Endodermal cell (in vitro differentiated cells): Measurements from ENCODE around the gene ARPP19. TPM values are rescaled to one million over a fixed set of nuclear protein-coding genes. Genes with fewer than 3 reads are reported as not detected.

Experiments used
- DNase-seq: peaks from one replicate; pipeline ENCODE4 v3.0.0-alpha.2; 2017
- H3K27ac ChIP-seq: 2 replicates; pipeline ENCODE4 v1.5.1; 2013; ENCODE audit warnings: mild to moderate bottlenecking, low read depth, low read length, moderate library complexity
- H3K27me3 ChIP-seq: 2 replicates; pipeline ENCODE4 v1.6.1; 2013; ENCODE audit warnings: mild to moderate bottlenecking, low read length, moderate library complexity; ENCODE audit not compliant: insufficient read depth, control insufficient read depth, poor library complexity, severe bottlenecking
- H3K36me3 ChIP-seq: 2 replicates; pipeline ENCODE4 v1.7.0; 2013; ENCODE audit warnings: mild to moderate bottlenecking, low read length, moderate library complexity; ENCODE audit not compliant: control insufficient read depth, insufficient read depth
- H3K4me1 ChIP-seq: one replicate; pipeline ENCODE4 v1.7.0; 2013; ENCODE audit warnings: low read length; ENCODE audit not compliant: control insufficient read depth, insufficient read depth
- H3K4me3 ChIP-seq: 2 replicates; pipeline ENCODE4 v1.5.1; 2013; ENCODE audit warnings: mild to moderate bottlenecking, low read length, moderate library complexity
- H3K9ac ChIP-seq: 2 replicates; pipeline ENCODE4 v1.6.1; 2013; ENCODE audit warnings: mild to moderate bottlenecking, low read length, moderate library complexity; ENCODE audit not compliant: poor library complexity, severe bottlenecking; ENCODE audit errors: extremely low read depth
- H3K9me3 ChIP-seq: 2 replicates; pipeline ENCODE4 v1.6.1; 2013; ENCODE audit warnings: mild to moderate bottlenecking, low read length, moderate library complexity; ENCODE audit not compliant: control insufficient read depth
- H3K27ac Mint-ChIP-seq: 2 replicates; pipeline ENCODE4 v1.8.0; 2020; ENCODE audit warnings: mixed read lengths
- H3K27me3 Mint-ChIP-seq: 2 replicates; pipeline ENCODE4 v1.8.0; 2021; ENCODE audit warnings: mild to moderate bottlenecking, mixed read lengths; ENCODE audit not compliant: insufficient read depth
- H3K36me3 Mint-ChIP-seq: 2 replicates; pipeline ENCODE4 v1.8.0; 2020; ENCODE audit warnings: low read depth, mixed read lengths
- H3K4me1 Mint-ChIP-seq: 2 replicates; pipeline ENCODE4 v1.8.0; 2020; ENCODE audit warnings: mixed read lengths
- H3K4me3 Mint-ChIP-seq: 2 replicates; pipeline ENCODE4 v1.8.0; 2020; ENCODE audit warnings: mild to moderate bottlenecking, moderate library complexity, mixed read lengths
- H3K9me3 Mint-ChIP-seq: 2 replicates; pipeline ENCODE4 v1.8.0; 2020; ENCODE audit warnings: mild to moderate bottlenecking, mixed read lengths
- CTCF ChIP-seq: fragments of 200-600 bp; sonication (generic); conservative IDR thresholded peaks from 2 replicates; pipeline ENCODE4 v1.5.0; 2021; ENCODE audit warnings: antibody characterized with exemption, mild to moderate bottlenecking
- WGBS, 2 experiments: methylation state at CpG; one replicate each; pipeline versions ENCODE4 v1.1.5 to v1.1.7; 2013; ENCODE audit warnings: missing lambda C conversion rate in 2 of 2, mixed read lengths in 1 of 2; ENCODE audit not compliant: insufficient coverage in 1 of 2, insufficient read length in 1 of 2; 5-methylcytosine and 5-hydroxymethylcytosine counted together
- long read RNA-seq, 4 experiments: library from polyadenylated mRNA in 2 of 4; library from RNA in 1 of 4; library from capped mRNA in 1 of 4; stranded (forward) in 3 of 4; unstranded in 1 of 4; transcript quantifications; one replicate each; pipeline ENCODE4 v2.0.0, GENCODE V29; 2020 to 2021; ENCODE audit warnings: inconsistent platforms in 1 of 4
- polyA plus RNA-seq, 2 experiments: library from polyadenylated mRNA; stranded (reverse); fragments of 50-300 nt; gene quantifications; one replicate each; pipeline ENCODE4 v1.2.3, GENCODE V29; 2013
- total RNA-seq, 2 donors: library from RNA; stranded (reverse); fragmentation: NEBNext Ultra II Directional in 1 of 2; extraction: Animal tissue kit (Norgen Biotek cat#: 25700) in 1 of 2; gene quantifications; 2 replicates in 1 of 2; 3 replicates in 1 of 2; pipeline ENCODE4 v1.2.1, GENCODE V29; 2021

ARPP19 gene
- total RNA-seq = 100 to 1,000 TPM; 188 to 219 TPM
- 178 TPM for polyA plus RNA-seq (2013, experiment 1 of 2)
- 162 TPM for polyA plus RNA-seq (2013, experiment 2 of 2)
- long read RNA-seq, experiment 1, full-length matches to known transcripts = 23 of 52 reads
- long read RNA-seq, experiment 1, partial matches to known transcripts = 0 of 52 reads
- long read RNA-seq, experiment 1, other reads (novel, unspliced or antisense) = 29 of 52 reads
- long read RNA-seq, experiment 2, full-length matches to known transcripts = 243 of 304 reads
- long read RNA-seq, experiment 2, partial matches to known transcripts = 1 of 304 reads
- long read RNA-seq, experiment 2, other reads (novel, unspliced or antisense) = 60 of 304 reads
- long read RNA-seq, experiment 3, full-length matches to known transcripts = 95 of 100 reads
- long read RNA-seq, experiment 3, partial matches to known transcripts = 2 of 100 reads
- long read RNA-seq, experiment 3, other reads (novel, unspliced or antisense) = 3 of 100 reads
- long read RNA-seq, experiment 4, full-length matches to known transcripts = 65 of 72 reads
- long read RNA-seq, experiment 4, partial matches to known transcripts = 1 of 72 reads
- long read RNA-seq, experiment 4, other reads (novel, unspliced or antisense) = 6 of 72 reads

DNA sequence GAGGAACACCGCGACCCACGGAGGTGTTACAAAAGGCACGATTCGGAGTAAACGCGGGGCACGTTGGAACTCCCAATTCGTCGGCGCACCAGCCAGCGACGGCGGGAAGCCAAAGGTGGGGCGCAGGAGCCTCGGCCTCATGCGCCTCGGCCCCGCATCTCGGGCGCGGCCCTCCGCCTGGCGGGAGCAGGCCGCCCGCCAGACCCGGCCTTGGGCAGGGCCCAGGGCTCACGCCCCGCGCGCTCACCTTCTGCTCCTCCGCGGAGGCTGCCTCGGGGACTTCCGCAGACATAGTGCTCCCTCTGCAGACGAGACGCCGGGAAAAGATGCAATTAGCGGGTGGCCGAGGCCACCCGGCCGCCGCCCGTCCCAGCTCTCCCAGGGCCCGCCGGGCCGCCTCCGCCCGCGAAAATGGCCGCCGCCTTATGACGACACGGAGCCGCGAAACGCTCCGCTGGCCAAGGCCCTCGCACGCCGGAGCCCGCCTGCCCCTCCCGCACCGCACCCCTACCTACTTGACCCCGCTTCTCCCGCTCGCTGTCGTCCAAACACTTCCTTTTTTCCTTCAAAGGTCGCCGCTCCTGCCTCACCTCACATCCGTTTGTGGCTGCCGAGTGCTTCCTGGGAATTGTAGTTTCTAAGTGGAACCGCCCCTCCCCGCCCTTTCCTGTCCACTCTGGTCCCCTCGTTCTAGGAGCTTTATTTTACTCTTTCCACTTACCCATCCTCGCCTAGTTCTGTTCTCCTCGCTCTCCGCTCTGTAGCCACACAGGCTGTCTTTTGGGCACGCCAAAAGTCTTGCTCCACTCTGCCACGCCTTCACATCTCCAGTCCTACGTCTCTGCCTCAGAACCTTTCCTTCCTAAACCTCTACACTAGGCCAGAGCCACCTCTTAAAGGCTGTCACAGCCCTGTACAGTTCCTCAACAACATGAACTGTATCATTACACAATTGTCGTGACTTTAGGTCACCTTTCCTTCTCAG lies at the start of gene ARPP19:
TSS of gene ARPP19 (minus strand) at position 430 of the 985 bp plus-strand sequence. CDS start at position 292, 138 bp downstream.
- no peaks in the 10 kb centered on the region for H3K27me3 Mint-ChIP-seq
- H3K4me1 Mint-ChIP-seq = peaks cover 17% of the 10 kb centered on the region
- no peaks in the 10 kb centered on the region for H3K9me3 ChIP-seq
- WGBS, 2 experiments = 5 to 14% methylated on average over 29 to 82 of the region's 82 CpGs
- peak within 1 kb of the TSS; percentile 99 for H3K27ac Mint-ChIP-seq
- peak within 1 kb of the TSS; percentile 95 for H3K27ac ChIP-seq
- peak; percentile 20 for TF ChIP-seq CTCF
- H3K4me1 ChIP-seq = no peaks in the 10 kb centered on the region
- peak within 1 kb of the TSS; percentile 98 for H3K4me3 Mint-ChIP-seq
- peak within 1 kb of the TSS; percentile 85 for H3K4me3 ChIP-seq
- DNase-seq = peak; percentile 97
- H3K9me3 Mint-ChIP-seq = no peaks in the 10 kb centered on the region
- H3K9ac ChIP-seq = peak within 1 kb of the TSS; percentile 97
- no peaks in the 10 kb centered on the region for H3K27me3 ChIP-seq
- peaks cover 8% of the 10 kb centered on the region for H3K36me3 ChIP-seq
- H3K36me3 Mint-ChIP-seq = no peaks in the 10 kb centered on the region

DNA sequence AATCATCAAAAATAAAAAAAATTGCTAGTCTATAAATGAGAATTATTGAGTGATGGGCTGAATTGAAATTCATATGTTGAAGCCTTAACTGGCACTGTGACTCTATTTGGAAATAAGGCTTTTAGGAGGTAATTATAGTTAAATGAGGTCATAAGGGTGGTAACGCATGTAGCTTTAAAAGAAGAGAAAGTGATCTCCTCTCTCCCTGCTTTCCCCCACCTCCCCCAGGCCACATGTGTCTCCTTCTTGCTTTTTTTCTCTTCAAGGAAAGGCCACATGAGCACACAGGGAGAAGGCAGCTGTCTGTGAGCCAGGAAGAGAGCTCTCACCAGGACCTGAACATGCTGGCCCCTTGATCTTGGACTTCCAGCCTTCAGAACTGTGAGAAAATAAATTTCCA lies 48.2 kb upstream of the ARPP19 start:
- Mint-ChIP-seq H3K4me3 (no peak overlapping the region), H3K4me1 (no peaks in the 10 kb centered on the region), H3K27ac (no peak overlapping the region), H3K36me3 (peaks cover 29% of the 10 kb centered on the region), H3K9me3 (no peaks in the 10 kb centered on the region), H3K27me3 (no peaks in the 10 kb centered on the region)
- Histone ChIP-seq H3K27ac (no peak overlapping the region), H3K27me3 (no peaks in the 10 kb centered on the region), H3K4me3 (no peak overlapping the region), H3K9me3 (no peaks in the 10 kb centered on the region), H3K4me1 (no peaks in the 10 kb centered on the region), H3K36me3 (peaks cover 6% of the 10 kb centered on the region), H3K9ac (no peak overlapping the region)
- no peak for DNase-seq
- no peak for TF ChIP-seq CTCF
- WGBS, 2 experiments = 100% methylated on average over 1 of the region's 1 CpG; no CpG with 5 or more reads in 1 of the 2 experiments

DNA sequence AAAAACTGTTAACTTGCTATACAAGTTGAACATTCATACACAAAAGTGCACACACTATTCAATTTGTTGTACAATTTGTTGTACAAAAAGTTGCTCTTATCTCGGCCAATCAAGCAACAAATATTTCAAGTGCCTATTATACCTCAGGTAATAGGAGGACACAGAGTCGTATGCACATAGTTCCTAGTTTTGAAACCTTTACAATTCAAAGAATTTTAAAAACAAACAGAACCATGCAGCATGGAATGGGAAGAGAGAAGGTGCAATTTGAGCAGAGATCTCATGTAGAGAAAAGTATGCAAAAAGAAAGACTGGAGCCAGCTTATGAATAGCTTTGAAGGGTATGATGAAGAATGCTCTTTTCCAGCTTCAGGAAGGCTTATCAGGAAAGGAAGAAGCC lies 46.5 kb upstream of the ARPP19 start:
- Mint-ChIP-seq H3K36me3 (peaks cover 32% of the 10 kb centered on the region), H3K4me3 (no peak overlapping the region), H3K27ac (no peak overlapping the region), H3K4me1 (no peaks in the 10 kb centered on the region), H3K27me3 (no peaks in the 10 kb centered on the region), H3K9me3 (no peaks in the 10 kb centered on the region)
- Histone ChIP-seq H3K9me3 (no peaks in the 10 kb centered on the region), H3K4me3 (no peak overlapping the region), H3K4me1 (no peaks in the 10 kb centered on the region), H3K27me3 (no peaks in the 10 kb centered on the region), H3K9ac (no peak overlapping the region), H3K36me3 (peaks cover 9% of the 10 kb centered on the region), H3K27ac (no peak overlapping the region)
- 97% methylated on average over 2 of the region's 2 CpGs; no CpG with 5 or more reads in 1 of the 2 experiments for WGBS, 2 experiments
- no peak for DNase-seq
- no peak for TF ChIP-seq CTCF
